RWPE2 (cell line): ENCODE data around the gene CCDC185.

Experiments
- ATAC-seq: fragments of 200-7000 bp; cut with Tn5 transposase; 3 replicates; pipeline ENCODE4 v1.9.1; 2021; ENCODE audit warnings: low read depth
- DNase-seq: peaks from one replicate; pipeline ENCODE4 v3.0.0-alpha.2; 2020; ENCODE audit warnings: low spot score
- H3K27ac ChIP-seq: fragments of 450-650 bp; 2 replicates; pipeline ENCODE4 v1.5.1; 2017; ENCODE audit warnings: mild to moderate bottlenecking; ENCODE audit not compliant: poor library complexity, severe bottlenecking
- H3K27me3 ChIP-seq: fragments of 250-450 bp; sonication (Bioruptor Pico); 2 replicates; pipeline ENCODE4 v1.5.1; 2021; ENCODE audit warnings: mild to moderate bottlenecking, moderate library complexity; ENCODE audit not compliant: insufficient read depth, poor library complexity, severe bottlenecking
- H3K36me3 ChIP-seq: fragments of 250-450 bp; sonication (Bioruptor Pico); 2 replicates; pipeline ENCODE4 v1.5.1; 2020; ENCODE audit warnings: low read depth, mild to moderate bottlenecking, moderate library complexity
- H3K4me1 ChIP-seq: fragments of 250-450 bp; sonication (Bioruptor Pico); 2 replicates; pipeline ENCODE4 v1.5.1; 2021; ENCODE audit warnings: mild to moderate bottlenecking, moderate library complexity; ENCODE audit not compliant: insufficient read depth, poor library complexity, severe bottlenecking
- H3K4me3 ChIP-seq: fragments of 250-450 bp; sonication (Bioruptor Pico); 2 replicates; pipeline ENCODE4 v1.5.1; 2021; ENCODE audit warnings: mild to moderate bottlenecking, moderate library complexity; ENCODE audit not compliant: severe bottlenecking
- H3K9me3 ChIP-seq: fragments of 250-450 bp; sonication (Bioruptor Pico); 2 replicates; pipeline ENCODE4 v1.5.1; 2021; ENCODE audit warnings: mild to moderate bottlenecking, moderate library complexity; ENCODE audit not compliant: severe bottlenecking
- CTCF ChIP-seq: fragments of 450-650 bp; IDR thresholded peaks from one replicate; pipeline ENCODE4 v1.5.1; 2017; ENCODE audit warnings: mild to moderate bottlenecking, moderate library complexity; ENCODE audit not compliant: poor library complexity, severe bottlenecking

The CCDC185 gene

GRCh38 chr1:223410036-223410435, 16.8 kb downstream of the CCDC185 start:
- Histone ChIP-seq H3K4me1 (no peaks in the 10 kb centered on the region), H3K27me3 (no peaks in the 10 kb centered on the region), H3K36me3 (no peaks in the 10 kb centered on the region), H3K9me3 (no peaks in the 10 kb centered on the region), H3K4me3 (no peak overlapping the region), H3K27ac (no peak overlapping the region)
- no peak for TF ChIP-seq CTCF
- DNase-seq (no peak), ATAC-seq (no peak)

- ATAC-seq, result no peak
- no peak for TF ChIP-seq CTCF
Measured at GRCh38 chr1:223411309-223411708, 18.1 kb downstream of the CCDC185 start.

DNA sequence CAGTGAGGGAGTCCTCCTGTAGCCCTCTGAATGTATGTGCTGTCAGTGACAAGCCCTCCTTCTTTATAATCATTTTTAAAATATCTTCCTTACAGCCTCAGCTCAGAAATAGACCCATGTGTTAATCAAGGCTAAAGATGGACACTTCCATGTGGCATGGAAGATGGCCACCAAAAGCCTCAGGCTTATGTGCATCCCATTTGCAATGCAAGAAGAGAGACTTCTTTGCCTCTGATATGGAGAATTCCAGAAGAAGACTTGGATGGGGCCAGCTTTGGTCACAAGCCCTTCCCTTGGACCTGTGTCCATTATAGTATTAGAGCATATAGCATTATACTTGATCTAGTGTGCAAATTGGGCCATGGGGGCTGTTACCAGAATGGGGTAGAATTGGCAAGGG, 18.5 kb downstream of the CCDC185 start:
- TF ChIP-seq CTCF, result no peak
- H3K4me3 ChIP-seq, result no peak overlapping the region
- H3K27ac ChIP-seq, result no peak overlapping the region
- ATAC-seq (no peak), DNase-seq (no peak)
- no peaks in the 10 kb centered on the region for H3K4me1 ChIP-seq
- H3K9me3 ChIP-seq, result no peaks in the 10 kb centered on the region
- H3K36me3 ChIP-seq, result no peaks in the 10 kb centered on the region
- no peaks in the 10 kb centered on the region for H3K27me3 ChIP-seq

More at GRCh38 chr1:223411309-223411708, 18.1 kb downstream of the CCDC185 start:
- no peaks in the 10 kb centered on the region for H3K4me1 ChIP-seq
- no peaks in the 10 kb centered on the region for H3K36me3 ChIP-seq
- H3K4me3 ChIP-seq, result no peak overlapping the region
- no peaks in the 10 kb centered on the region for H3K9me3 ChIP-seq
- DNase-seq, result no peak
- no peak overlapping the region for H3K27ac ChIP-seq
- no peaks in the 10 kb centered on the region for H3K27me3 ChIP-seq

GRCh38 chr1:223413216-223413615, 20.0 kb downstream of the CCDC185 start:
- ATAC-seq (no peak), DNase-seq (no peak)
- Histone ChIP-seq H3K4me3 (no peak overlapping the region), H3K4me1 (no peaks in the 10 kb centered on the region), H3K27ac (no peak overlapping the region), H3K36me3 (no peaks in the 10 kb centered on the region), H3K9me3 (no peaks in the 10 kb centered on the region), H3K27me3 (no peaks in the 10 kb centered on the region)
- TF ChIP-seq CTCF, result no peak

DNA sequence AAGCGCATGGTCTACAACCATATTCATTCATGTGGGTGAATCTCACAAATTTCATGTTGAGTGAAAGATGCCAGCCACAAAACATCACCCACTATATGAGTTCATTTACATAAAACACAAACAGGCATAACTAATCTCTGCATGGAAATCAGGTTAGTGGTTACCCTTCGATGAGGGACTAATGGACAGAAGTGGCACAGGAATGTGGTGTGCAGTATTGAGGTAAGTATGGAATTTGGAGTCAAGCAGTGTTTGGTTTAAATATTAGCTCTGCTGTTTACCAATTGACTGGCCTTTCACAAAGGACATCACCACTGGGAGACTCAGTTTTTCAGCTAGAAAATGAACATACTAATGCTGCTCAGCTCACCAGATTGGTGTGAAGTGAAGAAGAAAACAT, 24.2 kb downstream of the CCDC185 start:
- no peak for ATAC-seq

More for the DNA sequence above, 24.2 kb downstream of the CCDC185 start:
- DNase-seq, result no peak
- Histone ChIP-seq H3K4me3 (no peak overlapping the region), H3K36me3 (no peaks in the 10 kb centered on the region), H3K27ac (no peak overlapping the region), H3K4me1 (peaks cover 5% of the 10 kb centered on the region), H3K9me3 (no peaks in the 10 kb centered on the region), H3K27me3 (no peaks in the 10 kb centered on the region)
- no peak for TF ChIP-seq CTCF
